Measurements from ENCODE around the gene AXIN1. TPM values are rescaled to one million over a fixed set of nuclear protein-coding genes. Genes with fewer than 3 reads are reported as not detected.
"Not testable (repeated sequence)": the region's sequence is repeated elsewhere in the genome, so short reads cannot be mapped to it uniquely, and the experiment has no call there.

Gene AXIN1
- total RNA-seq, 1 experiment from 2014 or later = 42.0 TPM

DNA sequence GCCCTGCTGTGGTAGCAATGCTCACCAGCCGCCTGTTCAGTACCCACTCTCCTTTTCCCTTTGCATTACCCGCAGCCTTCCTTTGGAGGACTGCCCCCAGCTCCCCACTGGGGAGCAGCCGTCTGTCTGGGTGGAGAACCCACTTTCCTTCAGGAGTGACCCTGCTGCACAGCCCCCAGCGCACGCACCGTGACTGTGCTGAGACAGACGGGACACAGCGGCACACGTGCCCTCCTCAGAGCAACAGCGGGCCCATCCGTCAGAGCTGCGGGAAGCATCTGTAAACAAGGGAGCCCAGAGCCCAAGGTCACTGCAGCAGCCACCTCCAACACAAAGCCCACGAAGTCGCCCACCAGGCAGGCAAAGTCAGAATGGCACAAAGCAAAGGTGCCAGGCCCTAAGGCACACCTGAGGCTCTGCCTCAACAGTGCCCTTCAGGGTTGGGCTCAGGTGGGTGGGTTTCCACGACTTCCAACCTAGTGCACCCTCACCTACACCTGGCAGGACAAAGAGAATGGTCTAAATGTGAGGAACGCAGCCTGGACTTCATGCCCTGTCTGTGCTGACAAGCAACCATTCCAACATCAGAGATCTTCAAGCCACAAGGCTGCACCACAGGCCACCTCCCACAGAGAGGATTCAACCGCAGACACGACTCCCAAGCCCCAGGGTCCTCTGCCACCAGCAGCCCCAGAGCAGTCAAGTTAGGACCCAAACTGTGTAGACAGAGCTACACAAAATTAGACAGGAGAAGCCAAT, 9.9 kb downstream of the AXIN1 start:
- ChIA-PET CTCF (no interaction called here), POLR2A (ENCODE audit: unreplicated experiment) (no interaction called here)
- no TSS peak for BruUV-seq (replicated peaks)
- no peaks in the 10 kb centered on the region for H3K9me2 ChIP-seq (ENCODE audit: insufficient read depth)
- no peak for TF ChIP-seq EZH2 (IDR thresholded peaks at IDR 0.05; ENCODE audit: low read depth)
- H3K36me3 ChIP-seq (ENCODE audit: low read depth) = 0 out of 2 replicates have a peak, but pooled peaks cover 5% of the 10 kb centered on the region
- peaks cover 83% of the 10 kb centered on the region for H3K79me2 ChIP-seq (ENCODE audit: low read depth)
- H4K20me1 ChIP-seq (ENCODE audit: insufficient read depth) = peaks cover 64% of the 10 kb centered on the region
- no peak overlapping the region for H3K4me3 ChIP-seq
- intact Hi-C loops (cut with micrococcal nuclease; ENCODE audit: unreplicated experiment) = no loop called here
- no peak overlapping the region for H3K27ac ChIP-seq
- H3K4me1 ChIP-seq (replicated peaks; ENCODE audit: insufficient read depth) = peaks cover 11% of the 10 kb centered on the region
- H3K27me3 ChIP-seq (ENCODE audit: insufficient read depth, low read depth) = no peaks in the 10 kb centered on the region
- no peak for DNase-seq
- no peaks in the 10 kb centered on the region for H3K9me3 ChIP-seq (ENCODE audit: insufficient read depth, low read depth)
- H2AFZ ChIP-seq = no peak overlapping the region
- H3K4me2 ChIP-seq = no peak overlapping the region
- H3F3A ChIP-seq (ENCODE audit: insufficient read depth, low read depth) = no peaks in the 10 kb centered on the region

- intact Hi-C loops (cut with micrococcal nuclease; ENCODE audit: unreplicated experiment); H3F3A ChIP-seq (ENCODE audit: insufficient read depth, low read depth); H3K4me3 ChIP-seq; DNase-seq; H3K27me3 ChIP-seq (ENCODE audit: insufficient read depth, low read depth); H3K4me2 ChIP-seq; H2AFZ ChIP-seq; H3K9me2 ChIP-seq (ENCODE audit: insufficient read depth); H3K36me3 ChIP-seq (ENCODE audit: low read depth); CTCF ChIA-PET; BruUV-seq (replicated peaks); H3K9me3 ChIP-seq (ENCODE audit: insufficient read depth, low read depth); H3K27ac ChIP-seq; POLR2A ChIA-PET (ENCODE audit: unreplicated experiment): not testable (repeated sequence)
- peaks cover 59% of the 10 kb centered on the region for H4K20me1 ChIP-seq (ENCODE audit: insufficient read depth)
- H3K79me2 ChIP-seq (ENCODE audit: low read depth) = peaks cover 81% of the 10 kb centered on the region
- peaks cover 11% of the 10 kb centered on the region for H3K4me1 ChIP-seq (replicated peaks; ENCODE audit: insufficient read depth)
Observed at GRCh38 chr16:341974-342336, 10.6 kb downstream of the AXIN1 start.

GRCh38 chr16:341095-341973, 11.2 kb downstream of the AXIN1 start:
- H3K27me3 ChIP-seq (ENCODE audit: insufficient read depth, low read depth); POLR2A ChIA-PET (ENCODE audit: unreplicated experiment); H2AFZ ChIP-seq; H3K9me3 ChIP-seq (ENCODE audit: insufficient read depth, low read depth); intact Hi-C loops (cut with micrococcal nuclease; ENCODE audit: unreplicated experiment); CTCF ChIA-PET; H3K4me3 ChIP-seq; BruUV-seq (replicated peaks); H3F3A ChIP-seq (ENCODE audit: insufficient read depth, low read depth); H3K27ac ChIP-seq; H3K36me3 ChIP-seq (ENCODE audit: low read depth); H3K4me2 ChIP-seq; DNase-seq; H3K9me2 ChIP-seq (ENCODE audit: insufficient read depth): not testable (repeated sequence)
- peaks cover 80% of the 10 kb centered on the region for H3K79me2 ChIP-seq (ENCODE audit: low read depth)
- H4K20me1 ChIP-seq (ENCODE audit: insufficient read depth) = peaks cover 63% of the 10 kb centered on the region
- peaks cover 11% of the 10 kb centered on the region for H3K4me1 ChIP-seq (replicated peaks; ENCODE audit: insufficient read depth)

GRCh38 chr16:340370-341091, 12.0 kb downstream of the AXIN1 start:
- Histone ChIP-seq H3K4me1 (replicated peaks; ENCODE audit: insufficient read depth) (peaks cover 11% of the 10 kb centered on the region), H3K9me2 (ENCODE audit: insufficient read depth) (no peaks in the 10 kb centered on the region), H2AFZ (no peak overlapping the region), H4K20me1 (ENCODE audit: insufficient read depth) (peaks cover 63% of the 10 kb centered on the region), H3K9me3 (ENCODE audit: insufficient read depth, low read depth) (no peaks in the 10 kb centered on the region), H3K79me2 (ENCODE audit: low read depth) (peaks cover 80% of the 10 kb centered on the region), H3K4me2 (no peak overlapping the region), H3K27ac (no peak overlapping the region), H3K4me3 (no peak overlapping the region), H3K27me3 (ENCODE audit: insufficient read depth, low read depth) (no peaks in the 10 kb centered on the region), H3K36me3 (ENCODE audit: low read depth) (no peaks in the 10 kb centered on the region), H3F3A (ENCODE audit: insufficient read depth, low read depth) (no peaks in the 10 kb centered on the region)
- CTCF ChIA-PET = interaction anchor here (0.7 kb wide), 1 partner anchor 12 kb away, joined by 3 read pairs; no protein-coding TSS in a partner anchor
- no TSS peak for BruUV-seq (replicated peaks)
- TF ChIP-seq CTCF (conservative IDR thresholded peaks at IDR 0.05) (no peak), EZH2 (IDR thresholded peaks at IDR 0.05; ENCODE audit: low read depth) (no peak)
- intact Hi-C loops (cut with micrococcal nuclease; ENCODE audit: unreplicated experiment) = no loop called here
- DNase-seq = no peak
- POLR2A ChIA-PET (ENCODE audit: unreplicated experiment) = no interaction called here

Measured in PC-9 (cell line).